GM20000 (cell line): ENCODE results near the gene CADM2.

ENCODE experiments used
- DNase-seq: peaks from one replicate; pipeline ENCODE4 v3.0.0; 2012; ENCODE audit warnings: low spot score
- CTCF ChIP-seq: IDR thresholded peaks from 2 replicates; pipeline ENCODE4 v1.5.1; 2012; ENCODE audit warnings: mild to moderate bottlenecking, control low read depth; ENCODE audit errors: extremely low read depth, missing control alignments

Gene CADM2

GRCh38 chr3:85041001-85041400 is 82.2 kb downstream of the CADM2 start:
- TF ChIP-seq CTCF: no peak
- no peak for DNase-seq

- no peak for TF ChIP-seq CTCF
- no peak for DNase-seq
Measured at GRCh38 chr3:85041562-85042055, 82.8 kb downstream of the CADM2 start.

DNA sequence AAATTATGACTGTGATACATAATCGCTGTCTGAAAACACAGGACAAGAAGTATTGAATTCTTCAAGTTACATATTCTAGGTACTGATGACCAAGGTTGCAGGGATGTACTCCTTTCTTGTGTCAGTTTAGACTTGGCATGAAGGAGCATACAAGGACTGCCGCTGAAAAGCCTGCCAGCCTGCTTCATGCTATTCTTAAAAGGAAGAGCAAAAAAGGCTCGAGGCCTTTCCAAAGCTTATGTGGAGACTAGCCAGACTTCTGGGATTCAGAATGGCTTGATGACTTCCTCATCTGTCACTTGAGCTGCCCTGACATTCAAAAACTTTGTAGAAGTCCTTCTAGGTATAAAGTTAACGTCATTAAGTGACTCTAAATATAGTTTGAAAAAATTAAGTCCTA is 92.0 kb downstream of the CADM2 start:
- no peak for DNase-seq
- no peak for TF ChIP-seq CTCF

DNA sequence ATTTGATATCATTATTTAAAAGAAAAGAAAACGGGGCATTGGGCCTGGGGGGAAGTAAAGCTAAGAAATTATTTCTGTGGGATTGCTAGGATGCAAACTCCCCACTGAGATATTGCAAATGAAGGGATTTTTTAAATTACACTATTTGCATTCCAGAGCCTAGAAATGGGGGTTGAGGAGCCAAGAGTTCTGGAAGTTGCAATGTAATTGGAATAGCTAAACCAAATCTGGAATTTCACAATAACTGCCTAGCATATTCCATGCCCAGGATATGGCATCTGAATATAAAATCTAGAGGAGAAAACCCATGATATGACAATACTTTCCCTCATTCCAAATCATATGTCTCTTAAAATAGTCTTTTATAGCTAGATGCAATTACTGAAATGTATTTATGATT is 93.0 kb downstream of the CADM2 start:
- no peak for DNase-seq
- TF ChIP-seq CTCF: no peak

- TF ChIP-seq CTCF: no peak
- DNase-seq: no peak
Measured at GRCh38 chr3:85053626-85054025, 94.8 kb downstream of the CADM2 start.

- no peak for DNase-seq
- TF ChIP-seq CTCF: no peak
Measured at GRCh38 chr3:85054579-85054978, 95.8 kb downstream of the CADM2 start.

DNA sequence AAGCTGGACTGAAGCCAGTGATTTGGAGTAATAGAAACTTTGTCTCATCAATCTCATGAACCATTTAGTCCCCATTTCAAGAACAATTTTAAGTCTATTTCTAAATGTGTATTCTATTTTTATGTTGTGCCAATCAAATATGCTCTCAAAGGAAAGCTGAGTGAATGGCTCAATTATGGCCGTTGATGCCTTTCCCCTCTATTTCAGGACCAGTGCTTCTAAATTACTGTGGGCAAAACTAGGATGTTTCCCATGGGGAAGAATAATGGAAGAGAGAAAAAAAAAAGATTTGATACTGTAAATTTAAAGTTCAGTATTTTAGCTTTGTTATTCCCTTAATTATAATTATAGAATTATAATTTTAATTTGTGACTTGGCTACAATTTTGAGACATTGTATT is 110.1 kb downstream of the CADM2 start:
- no peak for DNase-seq
- no peak for TF ChIP-seq CTCF
